Transverse colon (tissue), 4 donors: ENCODE results near the gene TGIF1. TPM values are rescaled to one million over a fixed set of nuclear protein-coding genes. Genes with fewer than 3 reads are reported as not detected.
"Not testable (repeated sequence)": the region's sequence is repeated elsewhere in the genome, so short reads cannot be mapped to it uniquely, and the experiment has no call there.

Experiments used
- DNase-seq: peaks from one replicate; pipeline ENCODE4 v3.0.0-alpha.2; 2019
- H3K27ac ChIP-seq, 4 donors: fragments of 200-600 bp; sonication (generic); 2 replicates each; pipeline ENCODE4 v1.5.1; 2016 to 2018; ENCODE audit warnings: inconsistent platforms in 4 of 4
- H3K27me3 ChIP-seq: fragments of 200-600 bp; sonication (generic); 2 replicates; pipeline ENCODE4 v1.5.1; 2017; ENCODE audit warnings: inconsistent platforms
- H3K36me3 ChIP-seq, 4 donors: fragments of 200-600 bp; sonication (generic); 2 replicates each; pipeline ENCODE4 v1.5.1; 2017 to 2019; ENCODE audit warnings: inconsistent platforms in 4 of 4
- H3K4me1 ChIP-seq, 4 donors: fragments of 200-600 bp; sonication (generic); 2 replicates each; pipeline ENCODE4 v1.5.1; 2017 to 2020; ENCODE audit warnings: inconsistent platforms in 4 of 4
- H3K4me3 ChIP-seq, 4 donors: fragments of 200-600 bp; sonication (generic); 1 replicate in 1 of 4; 2 replicates in 3 of 4; pipeline versions ENCODE4 v1.5.1 to v1.6.1; 2017 to 2019; ENCODE audit warnings: inconsistent platforms in 4 of 4
- H3K9me3 ChIP-seq, 2 donors: fragments of 200-600 bp; sonication (generic); 2 replicates each; pipeline ENCODE4 v1.5.1; 2017 to 2019; ENCODE audit warnings: inconsistent platforms in 2 of 2
- EP300 ChIP-seq: sonication (generic); formaldehyde crosslinking; IDR thresholded peaks from one replicate; pipeline ENCODE4 v1.6.1; 2017; ENCODE audit warnings: antibody characterized with exemption, low read depth
- POLR2A ChIP-seq: fragments of 450-650 bp; IDR thresholded peaks from one replicate; pipeline ENCODE4 v1.6.1; 2016; ENCODE audit warnings: antibody characterized with exemption, mild to moderate bottlenecking, moderate library complexity
- POLR2AphosphoS5 ChIP-seq, 3 donors: sonication (generic); formaldehyde crosslinking; IDR thresholded peaks; one replicate each; pipeline ENCODE4 v1.6.1; 2016; ENCODE audit warnings: antibody characterized with exemption in 3 of 3
- WGBS, 2 donors: methylation state at CpG; one replicate each; pipeline ENCODE4 v1.1.5; 2018; ENCODE audit warnings: low coverage in 1 of 2; 5-methylcytosine and 5-hydroxymethylcytosine counted together
- in situ Hi-C, 4 donors: fragments of 200-750 bp; cut with MboI; loops; one replicate each; pipeline versions ENCODE4 v1.15.0 to v1.15.1; 2017; ENCODE audit warnings: low sequenced_read_pairs in 3 of 4, low pct_ligation_motif_present in 1 of 4, low pct_unique_long_range_greater_than_20kb in 1 of 4
- intact Hi-C: fragments of 100-400 bp; cut with DNase I; formaldehyde crosslinking; loops from one replicate; pipeline ENCODE4 v1.15.1; 2023; ENCODE audit warnings: low total_unique reads
- total RNA-seq, 4 donors: library from RNA; depleted of rRNA; stranded (reverse); fragments of >200 nt; gene quantifications; one replicate each; pipeline ENCODE4 v1.1.0, GENCODE V29; 2016
- TF ChIP-seq, protein P1 (sequence below), 5 experiments: fragments of 200-600 bp in 3 of 5; fragments of 450-650 bp in 2 of 5; sonication (generic) in 3 of 5; IDR thresholded peaks; 1 replicate in 2 of 5; 2 replicates in 3 of 5; pipeline ENCODE4 v1.5.1; 2016 to 2017; ENCODE audit warnings: antibody characterized with exemption in 5 of 5, inconsistent platforms in 3 of 5, mild to moderate bottlenecking in 2 of 5, moderate library complexity in 1 of 5

TGIF1 gene
- total RNA-seq, 4 donors from 2014 or later, result 23.2 to 166 (median 53.3) TPM

DNA sequence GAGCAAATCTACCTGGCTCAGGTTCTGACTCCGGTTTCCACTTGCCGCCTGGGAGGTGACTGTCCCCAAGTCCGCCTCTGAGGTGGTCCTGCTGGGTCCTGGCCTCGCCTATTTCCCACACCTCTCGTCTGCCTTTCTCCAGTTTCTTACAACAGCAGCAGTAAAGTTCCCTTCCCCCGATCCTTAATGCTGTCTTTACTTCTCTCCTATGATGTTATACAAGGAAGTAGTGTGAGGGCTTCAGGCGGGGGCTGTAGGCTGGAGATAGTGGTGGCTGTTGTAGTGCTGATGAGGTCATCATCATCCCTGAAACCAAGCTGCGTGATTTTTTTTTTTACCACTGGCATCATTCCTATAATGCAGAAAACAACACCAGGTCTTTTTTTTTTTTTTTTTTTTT, 18.9 kb downstream of the TGIF1 start:
- in situ Hi-C loops, result loop anchor here in 2 of 4 donors (25.0 kb wide), 2 partner anchors 118 to 182 kb away; no protein-coding TSS in a partner anchor
- no peak for TF ChIP-seq POLR2A
- intact Hi-C loops, result no loop called here
- Histone ChIP-seq H3K9me3 (no peaks in the 10 kb centered on the region), H3K27ac (no peak overlapping the region), H3K36me3 (no peaks in the 10 kb centered on the region), H3K4me3 (no peak overlapping the region), H3K4me1 (peaks cover 0 to 18% (median 3%) of the 10 kb centered on the region in 4 donors), H3K27me3 (no peaks in the 10 kb centered on the region)
- 51 to 76% methylated on average over 4 to 8 of the region's 8 CpGs for WGBS, 2 donors
- DNase-seq, result no peak

DNA sequence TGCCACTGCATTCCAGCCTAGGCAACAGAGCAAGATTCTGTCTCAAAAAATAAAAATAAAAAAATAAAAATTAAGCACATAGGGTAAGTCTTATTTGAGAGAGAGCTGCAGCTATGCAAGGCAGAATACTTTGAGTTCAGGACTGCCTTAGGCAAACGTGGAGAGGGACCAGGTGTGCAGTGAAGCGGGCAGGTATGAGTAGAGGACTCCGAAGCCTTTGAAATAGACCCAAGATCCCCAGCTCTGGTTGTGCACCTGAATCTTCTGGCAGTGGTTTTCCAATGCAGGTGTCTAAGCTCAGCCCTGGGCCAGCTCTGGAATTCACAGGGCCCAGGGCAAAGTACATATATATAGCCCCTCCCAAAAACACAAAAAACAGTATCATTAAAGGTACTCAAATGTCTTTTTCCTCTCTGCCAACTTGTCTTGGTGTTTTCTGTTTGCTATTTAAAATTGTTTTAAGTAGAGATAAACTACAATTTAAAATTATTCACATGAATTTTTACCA, 21.2 kb downstream of the TGIF1 start:
- peak overlapping the region in 1 of 4 donors; percentile 23 for H3K27ac ChIP-seq
- TF ChIP-seq EP300 (no peak), POLR2AphosphoS5 (IDR thresholded peaks at IDR 0.05) (no peak), POLR2A (no peak)
- TF ChIP-seq, protein P1, sequence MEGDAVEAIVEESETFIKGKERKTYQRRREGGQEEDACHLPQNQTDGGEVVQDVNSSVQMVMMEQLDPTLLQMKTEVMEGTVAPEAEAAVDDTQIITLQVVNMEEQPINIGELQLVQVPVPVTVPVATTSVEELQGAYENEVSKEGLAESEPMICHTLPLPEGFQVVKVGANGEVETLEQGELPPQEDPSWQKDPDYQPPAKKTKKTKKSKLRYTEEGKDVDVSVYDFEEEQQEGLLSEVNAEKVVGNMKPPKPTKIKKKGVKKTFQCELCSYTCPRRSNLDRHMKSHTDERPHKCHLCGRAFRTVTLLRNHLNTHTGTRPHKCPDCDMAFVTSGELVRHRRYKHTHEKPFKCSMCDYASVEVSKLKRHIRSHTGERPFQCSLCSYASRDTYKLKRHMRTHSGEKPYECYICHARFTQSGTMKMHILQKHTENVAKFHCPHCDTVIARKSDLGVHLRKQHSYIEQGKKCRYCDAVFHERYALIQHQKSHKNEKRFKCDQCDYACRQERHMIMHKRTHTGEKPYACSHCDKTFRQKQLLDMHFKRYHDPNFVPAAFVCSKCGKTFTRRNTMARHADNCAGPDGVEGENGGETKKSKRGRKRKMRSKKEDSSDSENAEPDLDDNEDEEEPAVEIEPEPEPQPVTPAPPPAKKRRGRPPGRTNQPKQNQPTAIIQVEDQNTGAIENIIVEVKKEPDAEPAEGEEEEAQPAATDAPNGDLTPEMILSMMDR (IDR thresholded peaks at IDR 0.05), result no peak
- peaks cover 0 to 14% (median 3%) of the 10 kb centered on the region in 4 donors for H3K4me1 ChIP-seq
- in situ Hi-C loops (loop anchor here in 2 of 4 donors (25.0 kb wide), 2 partner anchors 116 to 184 kb away; no protein-coding TSS in a partner anchor), intact Hi-C loops (no loop called here)
- WGBS, 2 donors, result 37 to 47% methylated on average over 3 of the region's 3 CpGs
- H3K9me3 ChIP-seq, result no peaks in the 10 kb centered on the region
- no peaks in the 10 kb centered on the region for H3K36me3 ChIP-seq
- H3K4me3 ChIP-seq, result no peak overlapping the region
- no peak for DNase-seq
- no peaks in the 10 kb centered on the region for H3K27me3 ChIP-seq

DNA sequence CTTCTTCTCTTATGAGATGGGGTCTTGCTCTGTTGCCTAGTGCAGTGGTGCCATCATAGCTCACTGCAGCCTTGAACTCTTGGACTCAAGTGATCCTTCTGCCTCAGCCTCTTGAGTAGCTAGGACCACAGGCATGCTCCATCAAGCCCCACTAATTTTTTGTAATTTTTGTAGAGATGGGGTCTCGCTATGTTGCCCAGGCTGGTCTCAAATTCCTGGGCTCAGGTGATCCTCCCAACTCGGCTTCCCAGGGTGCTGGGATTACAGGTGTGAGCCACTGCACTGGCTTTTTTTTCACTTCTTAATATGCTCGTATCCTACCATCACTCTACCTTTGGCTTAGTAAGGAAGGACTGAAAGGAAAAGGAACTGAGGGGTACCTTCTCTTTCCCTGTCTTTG, 22.1 kb downstream of the TGIF1 start:
- H3K4me1 ChIP-seq, H3K4me3 ChIP-seq, H3K9me3 ChIP-seq, intact Hi-C loops, H3K27me3 ChIP-seq, H3K36me3 ChIP-seq, H3K27ac ChIP-seq, DNase-seq: not testable (repeated sequence)
- 98 to 100% methylated on average over 1 to 3 of the region's 3 CpGs for WGBS, 2 donors
- in situ Hi-C loops, result loop anchor here in 2 of 4 donors (25.0 kb wide), 2 partner anchors 115 to 185 kb away; no protein-coding TSS in a partner anchor

DNA sequence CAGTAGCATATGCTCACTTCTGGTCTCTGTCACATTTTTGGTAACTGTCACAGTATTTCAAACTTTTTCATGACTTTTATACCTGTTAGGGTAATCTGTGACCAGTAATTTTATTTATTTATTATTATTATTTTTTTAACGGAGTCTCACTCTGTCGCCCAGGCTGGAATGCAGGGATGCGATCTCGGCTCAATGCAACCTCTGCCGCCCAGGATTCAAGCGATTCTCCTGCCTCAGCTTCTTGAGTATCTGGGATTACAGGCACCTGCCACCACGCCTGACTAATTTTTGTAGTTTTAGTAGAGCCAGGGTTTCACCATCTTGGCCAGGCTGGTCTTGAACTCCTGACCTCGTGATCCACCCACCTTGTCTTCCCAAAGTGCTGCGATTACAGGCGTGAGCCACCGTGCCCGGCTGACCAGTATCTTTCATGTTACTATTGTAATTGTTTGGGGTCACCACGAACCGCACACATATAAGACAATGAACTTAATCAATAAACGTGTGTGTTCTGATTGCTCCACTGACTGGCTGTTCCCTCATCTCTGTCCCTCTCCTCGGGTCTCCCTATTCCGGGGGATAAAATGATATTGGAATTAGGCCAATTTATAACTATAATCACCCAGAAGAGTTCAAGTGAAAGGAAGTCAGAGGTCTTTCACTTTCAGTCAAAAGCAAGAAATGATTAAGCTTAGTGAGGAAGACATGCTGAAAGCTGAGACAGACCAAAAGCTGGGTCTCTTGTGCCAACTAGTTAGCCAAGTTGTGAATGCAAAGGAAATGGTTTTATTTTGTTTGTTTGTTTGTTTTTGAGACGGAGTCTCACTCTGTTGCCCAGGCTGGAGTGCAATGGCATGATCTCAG, 22.9 kb downstream of the TGIF1 start:
- DNase-seq, result no peak
- 79 to 84% methylated on average over 13 to 18 of the region's 18 CpGs for WGBS, 2 donors
- H3K4me1 ChIP-seq, result peaks cover 0 to 8% (median 3%) of the 10 kb centered on the region in 4 donors
- no peaks in the 10 kb centered on the region for H3K36me3 ChIP-seq
- no peak overlapping the region for H3K4me3 ChIP-seq
- intact Hi-C loops (no loop called here), in situ Hi-C loops (loop anchor here in 2 of 4 donors (25.0 kb wide), 2 partner anchors 114 to 186 kb away; no protein-coding TSS in a partner anchor)
- no peaks in the 10 kb centered on the region for H3K9me3 ChIP-seq
- TF ChIP-seq POLR2A, result no peak
- TF ChIP-seq POLR2AphosphoS5 (IDR thresholded peaks at IDR 0.05), result no peak
- TF ChIP-seq, protein P1 (IDR thresholded peaks at IDR 0.05), result no peak
- no peak for TF ChIP-seq EP300
- no peak overlapping the region for H3K27ac ChIP-seq
- H3K27me3 ChIP-seq, result no peaks in the 10 kb centered on the region

DNA sequence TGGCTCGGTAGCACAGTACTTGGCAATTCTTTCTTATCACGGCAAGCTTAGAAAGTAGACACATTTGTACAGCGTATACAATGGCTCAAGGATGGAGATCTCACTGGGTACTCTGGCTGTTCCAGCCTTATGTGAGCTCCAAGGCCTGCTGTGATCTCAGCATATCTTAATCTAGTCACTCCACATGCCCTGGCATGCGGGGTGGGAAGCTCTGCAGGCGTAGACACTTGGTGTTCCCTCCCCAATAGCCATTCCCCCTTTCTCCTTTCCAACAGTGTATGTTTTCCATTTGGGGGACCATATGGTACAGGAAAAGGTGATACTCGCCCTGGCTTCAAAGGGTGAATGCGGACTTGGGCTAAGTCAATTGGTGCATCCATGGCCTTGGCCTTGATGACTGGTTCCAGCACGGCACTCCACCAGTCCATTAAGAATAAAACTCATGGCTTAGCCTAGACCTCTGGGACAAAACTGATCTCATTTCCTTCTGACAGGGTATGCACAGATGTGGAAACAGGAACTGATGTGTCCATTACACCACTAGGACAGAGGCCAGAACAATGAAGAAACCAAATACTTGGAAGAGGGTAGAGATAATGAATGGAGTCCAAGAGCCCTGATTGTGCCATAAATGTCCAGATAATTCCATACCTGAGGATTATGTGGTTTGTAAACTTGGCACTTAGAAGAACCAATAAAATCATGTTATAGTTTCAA, 28.4 kb downstream of the TGIF1 start:
- in situ Hi-C loops, result no loop called here
- H3K9me3 ChIP-seq, result no peaks in the 10 kb centered on the region
- no peaks in the 10 kb centered on the region for H3K36me3 ChIP-seq
- intact Hi-C loops, result no loop called here
- DNase-seq, result no peak
- H3K27ac ChIP-seq, result no peak overlapping the region
- peaks cover 0 to 9% (median 6%) of the 10 kb centered on the region in 4 donors for H3K4me1 ChIP-seq
- no peak overlapping the region for H3K4me3 ChIP-seq
- TF ChIP-seq POLR2A (no peak), POLR2AphosphoS5 (IDR thresholded peaks at IDR 0.05) (no peak), EP300 (no peak)
- TF ChIP-seq, protein P1 (IDR thresholded peaks at IDR 0.05), result no peak
- WGBS, 2 donors, result 87 to 92% methylated on average over 3 to 8 of the region's 8 CpGs
- H3K27me3 ChIP-seq, result no peaks in the 10 kb centered on the region
